Measurements from ENCODE around the gene SCN5A.

SCN5A gene

DNA sequence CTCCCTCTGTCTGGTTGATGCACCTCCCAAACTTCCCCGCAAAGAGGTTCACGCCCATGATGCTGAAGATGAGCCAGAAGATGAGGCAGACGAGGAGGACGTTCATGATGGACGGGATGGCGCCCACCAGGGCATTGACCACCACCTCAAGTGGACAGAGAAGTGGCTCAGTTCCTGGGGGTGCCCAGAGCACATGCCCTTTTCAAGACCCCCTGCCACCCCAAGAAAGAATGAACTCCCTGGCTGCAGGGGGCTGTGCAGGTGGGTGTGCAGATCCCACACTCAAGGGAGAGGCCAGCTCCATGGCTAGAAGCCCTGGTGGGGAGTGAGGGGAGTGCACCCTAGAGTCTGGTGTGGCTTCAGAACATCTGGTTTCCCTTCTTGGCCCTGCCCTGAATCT is 89.2 kb downstream of the SCN5A start:
- DNase-seq (ENCODE audit: low read depth): no peak

GRCh38 chr3:38558864-38559263 is 90.6 kb downstream of the SCN5A start:
- no peak for DNase-seq (ENCODE audit: low read depth)

- no peak for DNase-seq (ENCODE audit: low read depth)
These were observed 92.7 kb downstream of the SCN5A start for GRCh38 chr3:38556640-38557358.

DNA sequence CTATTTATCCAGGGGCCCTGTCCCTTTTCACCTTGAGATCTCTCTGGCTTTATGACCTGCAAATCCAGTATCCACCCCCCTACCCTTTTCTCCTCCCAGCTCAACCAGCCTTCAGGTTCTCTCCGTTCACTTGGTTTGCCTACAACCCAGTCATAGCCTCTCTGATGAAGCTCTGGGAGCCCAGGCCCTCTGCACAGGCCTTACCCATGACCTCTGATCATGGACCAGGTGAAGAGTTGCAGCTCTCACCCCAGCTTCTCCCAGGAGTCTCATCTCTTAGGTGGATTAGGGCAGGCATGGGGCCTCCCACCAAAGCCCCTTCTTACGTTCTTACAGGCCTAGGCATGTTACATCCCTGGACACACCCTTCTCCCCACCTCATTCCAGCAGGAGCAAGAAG is 93.6 kb downstream of the SCN5A start:
- no peak for DNase-seq (ENCODE audit: low read depth)

DNA sequence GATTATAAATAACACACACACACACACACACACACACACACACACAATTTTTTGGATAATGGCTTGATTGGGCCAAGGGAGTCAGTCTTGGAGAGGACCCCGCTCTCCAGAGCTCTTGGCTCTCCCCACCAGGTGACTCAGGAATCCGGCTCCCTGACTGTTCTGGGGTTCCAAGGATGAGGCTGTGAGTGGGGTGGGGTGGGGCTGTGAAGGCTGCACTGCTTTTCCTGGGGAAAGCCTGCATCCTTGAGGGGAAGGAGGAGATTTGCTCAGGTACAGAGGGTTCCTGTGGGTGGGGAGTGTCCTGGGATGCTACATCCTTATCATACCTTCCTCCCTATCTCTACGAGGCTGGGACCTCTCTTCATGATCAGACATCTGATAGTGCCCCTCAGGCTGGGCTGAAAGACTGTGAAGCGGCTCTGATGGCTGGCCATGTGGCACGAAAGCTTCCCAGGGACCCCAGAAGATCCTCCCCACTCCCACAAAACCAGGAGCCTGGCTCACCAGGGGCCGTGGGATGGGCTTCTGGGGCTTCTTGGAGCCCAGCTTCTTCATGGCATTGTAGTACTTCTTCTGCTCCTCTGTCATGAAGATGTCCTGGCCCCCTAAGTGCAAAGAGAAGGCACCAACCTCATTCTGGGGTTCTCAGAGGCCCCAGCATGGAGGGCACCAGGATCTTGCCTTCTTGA is 94.2 kb downstream of the SCN5A start:
- DNase-seq (ENCODE audit: low read depth): no peak

DNA sequence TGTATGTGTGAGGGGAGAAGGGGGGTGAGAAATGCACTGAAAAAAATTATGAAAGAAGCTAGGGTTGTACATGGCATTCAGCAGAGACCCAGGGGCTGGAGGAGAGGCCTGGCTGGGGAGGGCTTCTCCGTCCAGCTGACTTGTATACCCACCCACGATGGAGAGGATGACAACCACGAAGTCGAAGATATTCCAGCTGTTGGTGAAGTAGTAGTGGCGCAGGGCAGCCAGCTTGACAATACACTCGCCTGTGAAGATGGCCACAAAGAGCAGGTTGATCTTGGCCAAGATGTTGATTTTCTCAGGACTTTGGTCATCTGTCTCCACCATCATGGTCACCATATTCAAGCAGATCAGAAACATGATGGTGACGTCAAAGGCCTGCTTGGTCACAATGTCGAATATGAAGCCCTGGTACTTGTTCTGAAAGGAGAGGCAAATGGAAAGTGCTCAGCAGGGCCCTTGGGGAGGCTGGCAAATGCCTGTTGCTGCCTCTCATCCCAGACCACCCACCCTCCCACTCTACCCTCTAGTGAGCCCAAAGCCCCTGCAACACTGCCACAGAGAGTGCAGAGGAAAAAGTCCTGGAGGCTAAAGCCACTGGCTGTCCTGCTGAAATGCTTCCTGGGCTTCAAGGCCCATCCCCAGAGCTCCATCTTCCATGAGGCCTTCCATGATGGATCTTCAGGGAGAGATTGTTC is 95.2 kb downstream of the SCN5A start:
- no peak for DNase-seq (ENCODE audit: low read depth)

DNA sequence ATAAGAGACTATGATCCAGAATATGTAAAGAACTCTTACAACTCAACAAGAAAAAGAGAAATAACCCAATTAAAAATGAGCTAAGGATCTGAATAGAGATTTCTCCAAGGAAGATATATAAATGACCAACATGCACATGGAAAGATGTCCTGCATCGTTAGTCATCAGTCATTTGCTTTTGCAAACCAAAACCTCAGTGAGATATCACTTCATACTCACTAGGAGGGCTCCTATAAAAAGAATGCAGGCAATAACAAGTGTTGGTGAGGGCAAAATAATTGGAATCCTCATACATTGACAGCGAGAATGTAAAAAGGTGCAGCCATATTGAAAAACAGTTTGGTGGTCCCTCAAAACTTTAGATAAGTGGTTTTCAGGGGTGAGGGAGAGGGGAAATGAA is 96.4 kb downstream of the SCN5A start:
- no peak for DNase-seq (ENCODE audit: low read depth)

DNA sequence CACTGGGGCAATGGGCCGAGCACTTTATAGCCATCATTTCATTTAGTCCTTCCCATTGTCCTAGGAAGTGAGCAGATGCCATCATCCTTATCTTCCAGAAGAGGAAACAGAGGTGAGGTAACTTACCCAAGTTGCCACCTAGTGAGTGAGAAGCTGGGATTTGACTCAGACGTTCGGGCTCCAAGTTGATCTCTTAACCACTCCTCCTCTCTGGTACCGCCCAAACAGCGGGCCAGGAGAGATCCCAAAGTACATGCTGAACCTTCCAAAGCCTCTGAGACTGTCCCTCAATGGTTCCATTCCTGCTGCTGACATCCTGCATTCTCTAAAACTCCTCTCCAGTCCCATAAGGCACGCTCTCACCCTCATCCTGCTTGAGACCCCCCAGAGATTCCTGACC is 97.1 kb downstream of the SCN5A start:
- no peak for DNase-seq (ENCODE audit: low read depth)

GRCh38 chr3:38551026-38551832 is 98.3 kb downstream of the SCN5A start:
- no peak for DNase-seq (ENCODE audit: low read depth)

DNA sequence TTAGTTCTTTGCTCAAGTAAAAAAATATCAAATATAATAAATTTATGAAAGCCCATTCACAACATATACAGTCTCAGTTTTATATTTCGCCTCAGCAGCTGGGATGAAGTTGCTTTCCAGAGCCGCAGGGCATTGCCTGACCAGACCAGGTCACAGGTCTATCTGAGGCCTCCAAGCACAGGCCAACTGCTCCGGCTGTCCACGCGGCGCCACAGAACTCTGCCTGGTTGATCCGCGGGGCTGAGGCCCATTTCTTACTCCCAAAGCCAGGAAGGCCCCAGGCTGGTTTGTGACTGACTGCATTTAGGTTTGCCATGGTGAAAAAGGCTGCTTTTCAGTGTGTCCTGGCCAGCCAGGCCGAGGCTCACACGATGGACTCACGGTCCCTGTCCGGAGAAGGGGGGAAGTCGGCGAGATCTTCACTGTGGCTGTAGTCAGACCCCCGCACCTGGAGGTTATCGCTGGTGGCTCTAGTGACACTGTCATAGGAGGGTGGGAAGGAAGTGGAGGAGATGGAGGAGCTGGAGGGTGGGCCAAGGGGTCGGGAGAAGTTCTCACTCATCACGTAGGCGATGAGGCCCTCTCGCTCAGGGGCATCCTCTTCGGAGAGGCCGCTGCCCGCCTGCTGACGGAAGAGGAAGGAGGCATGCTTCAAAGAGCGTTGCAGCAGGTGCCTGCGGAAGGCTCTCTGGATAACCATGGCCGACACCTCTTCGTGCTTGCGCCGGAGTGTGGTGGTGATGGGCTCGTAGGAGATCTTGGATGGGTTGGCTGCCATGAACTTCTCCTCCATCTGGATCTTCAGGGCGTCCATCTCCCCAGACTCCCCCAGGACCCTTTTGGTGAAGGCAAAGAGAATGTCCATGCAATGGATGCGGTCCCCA is 99.3 kb downstream of the SCN5A start:
- no peak for DNase-seq (ENCODE audit: low read depth)

- no peak for DNase-seq (ENCODE audit: low read depth)
These were observed 100.0 kb downstream of the SCN5A start for GRCh38 chr3:38549486-38549885.

DNA sequence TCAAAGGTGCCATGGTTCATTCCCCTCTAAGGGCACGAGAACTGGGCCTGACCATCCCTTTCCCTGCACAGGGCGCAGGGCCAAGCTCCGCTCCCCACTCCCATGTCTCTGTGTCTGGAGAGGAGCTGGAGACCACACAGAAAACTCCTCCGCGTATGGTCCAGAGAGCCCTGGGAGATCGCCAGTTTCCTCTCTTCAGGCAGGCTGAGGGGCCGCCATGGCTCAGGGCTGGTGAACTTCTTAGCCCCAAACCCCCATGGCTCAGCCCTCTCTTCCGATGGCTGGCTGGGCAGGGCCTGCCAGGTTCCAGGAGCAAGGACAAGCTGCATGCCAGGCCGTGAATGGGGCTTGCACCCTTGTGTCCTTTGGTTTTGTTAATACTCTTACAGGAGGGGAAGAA is 100.4 kb downstream of the SCN5A start:
- no peak for DNase-seq (ENCODE audit: low read depth)

- no peak for DNase-seq (ENCODE audit: low read depth)
These were observed 101.1 kb downstream of the SCN5A start for GRCh38 chr3:38548154-38548931.

- no peak for DNase-seq (ENCODE audit: low read depth)
These were observed 103.5 kb downstream of the SCN5A start for GRCh38 chr3:38545983-38546382.

GRCh38 chr3:38545550-38545949 is 103.9 kb downstream of the SCN5A start:
- no peak for DNase-seq (ENCODE audit: low read depth)

DNA sequence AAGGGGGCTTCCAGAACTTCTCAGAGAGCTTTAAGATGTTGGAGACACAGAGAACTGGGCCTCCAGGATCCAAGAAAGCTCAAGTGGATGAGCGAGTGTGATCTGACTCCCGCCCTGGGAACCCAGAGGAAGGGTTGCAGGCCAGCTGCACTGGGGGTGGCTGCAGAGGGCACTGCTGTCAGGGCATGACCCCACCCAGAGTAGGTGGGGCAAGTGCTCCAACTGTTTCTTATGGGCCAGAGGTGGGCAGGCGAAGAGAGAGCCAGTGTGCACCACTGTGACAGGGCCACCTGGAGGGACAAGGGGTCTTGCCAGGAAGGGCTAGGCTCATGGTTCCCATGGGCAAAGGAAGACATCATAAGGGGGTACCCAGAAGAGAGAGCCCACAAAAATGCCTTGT is 104.6 kb downstream of the SCN5A start:
- no peak for DNase-seq (ENCODE audit: low read depth)

DNA sequence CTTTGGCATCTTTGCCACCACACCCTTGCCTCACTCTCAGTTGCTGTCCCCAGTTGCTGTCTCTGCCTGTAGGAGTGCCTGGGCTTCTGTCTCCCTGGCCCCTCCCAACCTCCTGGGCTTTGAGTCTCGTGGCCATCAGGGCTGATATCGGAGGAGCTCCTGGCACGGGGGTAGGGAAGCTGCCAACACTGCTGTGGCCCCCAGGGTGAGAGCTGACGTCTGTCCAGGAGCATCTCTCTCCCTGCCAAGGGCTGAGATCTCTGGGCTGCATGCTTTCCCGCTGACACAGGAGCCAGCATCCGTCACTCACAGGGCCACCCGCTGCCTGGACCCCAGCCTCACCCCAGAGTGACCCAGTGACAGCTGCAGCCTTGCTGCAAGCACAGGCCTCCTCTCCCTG is 105.9 kb downstream of the SCN5A start:
- DNase-seq (ENCODE audit: low read depth): no peak

GRCh38 chr3:38542401-38543298 is 106.8 kb downstream of the SCN5A start:
- DNase-seq (ENCODE audit: low read depth): peak; percentile 82

DNA sequence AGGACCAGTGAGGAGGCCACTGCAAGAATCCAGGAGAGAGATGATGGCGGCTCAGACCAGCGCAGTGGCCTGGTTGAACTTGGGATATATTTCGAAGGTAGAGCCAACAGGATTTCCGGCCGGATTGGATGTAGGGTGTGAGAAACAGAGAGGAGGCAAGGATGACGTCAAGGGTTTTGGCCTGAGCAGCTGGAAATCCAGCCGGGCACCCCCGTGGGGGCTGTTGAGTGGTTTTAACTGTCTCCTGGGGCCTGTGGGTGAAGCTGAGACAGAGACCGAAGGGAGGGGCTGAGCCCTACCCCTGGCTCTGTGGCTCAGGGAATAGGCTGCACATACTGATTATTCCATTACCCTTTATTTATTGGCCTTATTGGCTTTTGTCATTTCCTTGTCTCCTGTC is 107.7 kb downstream of the SCN5A start:
- DNase-seq (ENCODE audit: low read depth): no peak
